Right renal cortex interstitium (tissue), 3 donors: ENCODE data around the gene ZNF3. TPM values are rescaled to one million over a fixed set of nuclear protein-coding genes. Genes with fewer than 3 reads are reported as not detected.

Source experiments
- DNase-seq, 3 donors: peaks; one replicate each; pipeline ENCODE4 v3.0.0-alpha.2; 2013; ENCODE audit warnings: low read depth in 3 of 3, low spot score in 2 of 3
- polyA plus RNA-seq, 3 donors: library from polyadenylated mRNA; unstranded; fragments of 120-200 nt; gene quantifications; one replicate each; pipeline ENCODE4 v1.2.1, GENCODE V29; 2013; ENCODE audit not compliant: insufficient read length in 3 of 3

Gene ZNF3
- polyA plus RNA-seq, 3 donors: 48.9 to 54.5 (median 53.0) TPM

DNA sequence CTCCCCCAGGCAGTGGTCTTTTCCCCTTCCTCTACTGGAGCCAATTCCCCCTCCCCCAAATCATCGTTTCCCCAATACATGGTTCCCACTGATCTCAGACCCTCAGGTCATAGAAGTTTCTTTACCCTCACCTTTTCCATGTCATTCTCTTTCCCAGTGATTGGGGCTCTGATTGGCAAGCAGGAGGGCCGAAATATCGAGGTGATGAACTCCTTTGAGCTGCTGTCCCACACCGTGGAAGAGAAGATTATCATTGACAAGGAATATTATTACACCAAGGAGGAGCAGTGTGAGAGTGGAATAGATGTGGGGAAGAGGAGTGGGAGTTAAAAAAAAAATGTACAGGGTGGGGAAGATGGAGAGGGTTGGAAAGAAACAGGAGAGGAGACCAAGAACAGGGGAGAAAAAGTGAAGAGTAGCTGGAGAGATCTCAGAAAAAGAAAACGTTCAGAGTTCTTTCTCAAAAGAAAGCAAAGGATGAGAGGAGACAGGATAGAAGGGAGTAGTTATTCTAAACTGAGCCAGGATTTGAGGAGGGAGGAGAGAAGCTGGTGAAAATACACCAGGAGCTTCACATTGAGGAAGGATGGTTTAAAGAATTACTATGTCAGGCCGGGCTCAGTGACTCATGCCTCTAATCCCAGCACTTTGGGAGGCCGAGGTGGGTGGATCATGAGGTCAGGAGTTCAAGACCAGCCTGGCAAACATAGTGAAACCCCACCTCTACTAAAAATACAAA, 8.1 kb upstream of the ZNF3 start:
- no peak for DNase-seq

DNA sequence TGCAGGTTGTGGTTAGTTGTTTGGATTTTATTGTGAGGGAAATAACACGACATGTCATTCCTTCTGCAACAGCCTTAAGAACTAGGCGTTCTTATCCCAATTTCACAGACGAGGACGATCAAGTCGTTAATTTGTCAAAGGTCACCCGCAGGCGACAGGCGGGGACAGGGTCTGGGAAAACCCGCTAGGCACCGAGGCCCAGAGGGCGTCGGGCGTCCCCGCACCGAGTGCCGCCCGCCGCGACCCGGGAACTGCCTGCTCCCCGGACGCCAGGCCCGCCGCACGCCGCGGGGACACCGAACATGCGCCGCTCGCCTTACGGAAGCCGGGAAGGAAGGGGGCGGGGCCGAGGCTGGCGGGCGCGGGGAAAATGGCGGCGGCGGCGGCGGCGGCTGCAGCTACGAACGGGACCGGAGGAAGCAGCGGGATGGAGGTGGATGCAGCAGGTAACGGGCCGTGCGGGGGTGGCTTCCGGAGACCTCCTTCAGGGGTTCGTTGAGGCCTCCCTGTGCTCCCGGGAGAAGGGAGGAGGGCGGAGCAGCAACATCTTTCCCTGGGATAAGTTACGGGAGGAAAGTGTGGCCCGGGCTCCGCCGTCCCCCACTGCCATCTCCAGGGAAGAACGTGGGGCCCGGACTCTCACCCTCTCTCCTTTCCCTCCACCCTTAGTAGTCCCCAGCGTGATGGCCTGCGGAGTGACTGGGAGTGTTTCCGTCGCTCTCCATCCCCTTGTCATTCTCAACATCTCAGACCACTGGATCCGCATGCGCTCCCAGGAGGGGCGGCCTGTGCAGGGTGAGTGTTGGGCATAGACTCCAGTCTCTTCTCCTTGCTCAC, 7.3 kb upstream of the ZNF3 start, which contains the start of gene COPS6:
COPS6 (plus strand) TSS at position 349 of the 837 bp plus-strand sequence; CDS start at position 371, 22 bp downstream.
- no peak for DNase-seq

DNA sequence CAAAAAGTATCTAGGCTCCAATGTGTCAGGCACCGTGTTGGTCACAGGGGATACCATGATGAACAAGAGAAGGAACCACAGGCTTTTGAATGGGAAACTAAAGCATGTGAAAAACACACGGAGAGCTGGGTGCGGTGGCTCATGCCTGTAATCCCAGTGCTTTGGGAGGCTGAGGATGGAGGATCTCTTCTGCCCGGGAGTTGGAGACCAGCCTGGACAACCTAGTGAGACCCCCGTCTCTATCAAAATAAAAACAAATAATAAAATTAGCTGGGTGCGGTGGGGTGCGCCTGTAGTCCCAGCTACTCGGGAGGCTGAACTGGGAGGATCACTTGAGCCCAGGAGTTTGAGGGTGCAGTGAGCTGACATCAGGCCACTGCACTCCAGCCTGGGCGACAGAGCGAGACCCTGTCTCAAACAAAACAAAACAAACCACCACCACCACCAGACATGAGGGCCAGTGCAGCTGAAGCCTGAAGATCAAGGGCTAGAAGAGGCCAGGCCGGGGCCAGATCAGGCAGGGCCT, 6.6 kb upstream of the ZNF3 start:
- DNase-seq: no peak

DNA sequence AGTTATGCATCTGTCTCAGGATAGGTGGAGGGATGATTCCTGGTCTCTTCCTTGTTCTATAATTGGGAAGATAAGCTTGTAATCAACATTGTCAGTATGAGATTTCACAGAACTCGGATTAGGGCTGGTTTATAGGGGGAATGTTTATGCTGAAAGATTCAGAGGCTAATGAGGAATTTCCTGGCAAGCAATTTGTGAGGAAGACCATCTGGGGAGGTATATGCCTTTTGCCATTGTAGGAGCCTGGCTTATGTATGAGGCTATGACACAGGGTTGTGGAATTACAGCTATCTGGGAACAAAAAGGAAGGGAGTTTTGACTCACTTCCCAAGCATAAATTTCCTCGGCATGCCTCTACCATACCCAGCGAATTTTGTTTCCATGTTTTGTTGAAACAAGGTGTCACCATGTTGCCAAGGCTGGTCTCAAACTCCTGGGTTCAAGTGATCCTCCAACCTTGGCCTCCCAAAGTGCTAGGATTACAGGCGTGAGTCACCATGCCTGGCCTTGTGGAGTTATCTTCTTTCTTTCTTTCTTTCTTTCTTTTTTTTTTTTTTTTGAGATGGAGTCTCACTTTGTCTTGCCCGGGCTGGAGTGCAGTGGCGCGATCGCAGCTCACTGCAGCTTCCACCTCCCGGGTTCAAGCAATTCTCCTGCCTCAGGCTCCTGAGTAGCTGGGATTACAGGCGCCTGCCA, 5.7 kb upstream of the ZNF3 start:
- no peak for DNase-seq

DNA sequence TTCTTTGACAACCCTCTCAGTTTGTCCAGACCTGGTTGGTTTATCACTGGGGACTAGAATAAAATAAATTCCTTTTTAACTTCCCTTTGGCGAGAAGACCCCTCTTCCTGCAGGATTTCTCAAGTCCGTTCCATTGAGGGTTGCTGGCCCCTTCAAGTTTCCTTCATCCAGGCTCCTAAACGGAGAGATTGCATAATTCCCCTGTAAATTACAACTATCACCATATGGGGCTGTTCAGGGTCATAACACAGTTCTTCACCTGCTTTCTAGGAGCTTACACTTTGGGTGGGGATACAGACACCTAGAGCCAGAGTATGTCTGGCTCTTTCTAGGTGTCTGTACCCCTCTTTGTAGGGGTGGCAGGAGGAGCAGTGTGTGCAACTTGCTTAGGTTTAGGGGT, 4.0 kb upstream of the ZNF3 start:
- DNase-seq: no peak

DNA sequence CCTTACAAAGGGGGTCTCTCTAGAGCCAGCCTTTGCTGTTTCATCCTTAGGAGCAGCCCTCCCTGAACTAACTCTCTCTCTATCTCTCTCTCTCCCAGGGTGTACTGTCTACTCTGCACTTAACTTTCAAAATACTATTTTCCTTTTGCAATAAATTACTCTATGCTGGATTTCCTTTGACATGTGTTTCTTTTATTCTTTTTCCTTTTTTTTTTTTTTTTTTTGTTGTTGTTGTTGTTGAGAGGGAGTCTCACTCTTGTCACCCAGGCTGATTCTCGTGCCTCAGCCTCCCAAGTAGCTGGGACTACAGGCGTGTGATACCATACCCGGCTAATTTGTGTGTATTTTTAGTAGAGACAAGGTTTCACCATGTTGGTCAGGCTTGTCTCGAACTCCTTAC, 1.5 kb upstream of the ZNF3 start:
- no peak for DNase-seq

DNA sequence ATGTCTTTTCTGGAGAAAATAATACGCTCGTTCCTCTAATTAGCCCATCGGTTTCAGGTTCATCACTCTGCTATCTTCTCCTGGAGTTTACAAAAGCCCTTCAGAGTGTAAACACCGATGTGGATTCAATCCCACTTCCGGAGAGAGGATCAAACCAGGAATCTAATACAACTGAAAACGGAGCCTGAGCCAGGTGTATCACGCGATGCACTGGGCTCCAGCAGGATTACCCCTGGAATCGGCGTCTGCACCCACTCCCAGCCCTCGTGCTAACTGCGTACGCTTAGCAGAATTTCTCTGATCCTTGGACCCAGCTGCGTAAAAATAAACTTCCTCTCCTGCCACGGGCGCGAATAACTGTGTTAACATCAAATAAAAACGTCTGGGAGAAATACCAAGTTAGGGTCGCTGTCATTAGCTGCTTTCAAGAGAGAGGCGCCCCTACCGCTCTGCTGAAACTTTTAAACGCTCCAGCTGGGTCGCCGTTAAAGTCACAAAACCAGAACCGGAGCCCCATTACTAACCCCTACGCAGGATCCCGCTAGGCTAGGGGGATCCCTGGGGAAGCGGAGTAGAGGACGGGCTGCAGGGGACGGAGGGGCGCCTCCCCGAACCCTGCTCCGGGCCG, 502 bp downstream of the ZNF3 start:
- no peak for DNase-seq

DNA sequence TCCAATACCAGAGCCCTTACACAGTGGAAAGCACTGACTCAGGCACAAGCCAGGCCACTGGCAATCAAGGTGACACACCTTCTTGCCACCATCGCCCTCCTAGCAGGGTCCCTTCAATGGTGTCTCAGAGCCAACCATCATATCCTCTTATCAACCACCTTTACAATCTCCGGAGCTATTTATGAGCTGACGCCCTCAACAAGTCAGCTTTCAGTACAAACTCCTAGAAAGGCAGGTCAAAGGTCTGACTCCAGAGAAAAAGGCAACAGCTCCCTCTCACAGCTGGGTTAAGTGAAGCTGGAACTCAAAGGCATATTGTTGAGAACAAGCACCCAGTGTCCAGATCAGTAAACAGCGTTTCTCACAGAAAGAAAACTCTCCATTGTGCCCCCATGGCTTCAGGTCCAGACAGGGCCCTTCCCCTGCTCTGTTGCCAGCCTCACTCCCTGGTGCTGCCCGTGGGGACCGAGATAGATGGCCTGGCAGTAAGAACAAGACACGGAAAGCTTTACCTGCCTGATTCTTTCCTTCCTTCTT, 2.4 kb downstream of the ZNF3 start:
- DNase-seq: no peak

DNA sequence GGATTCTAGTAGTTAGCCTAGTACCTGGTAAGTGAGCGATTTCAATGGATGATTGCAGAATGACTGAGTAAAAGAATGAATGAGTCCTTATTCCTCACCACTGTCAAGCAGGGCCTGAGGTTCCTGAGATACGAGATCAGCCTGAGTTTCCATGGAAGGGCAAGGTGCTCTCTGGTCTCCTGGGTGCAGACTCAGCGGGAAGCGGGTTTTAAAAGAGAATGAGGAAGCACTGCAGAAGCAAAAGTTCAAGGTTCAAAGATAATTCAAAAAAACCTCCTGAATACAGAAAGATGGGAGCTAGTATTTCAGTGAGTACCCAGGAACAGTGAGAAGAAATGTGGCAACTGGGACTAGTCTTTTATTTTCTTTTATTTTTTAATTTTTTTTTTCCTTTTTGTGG, 4.3 kb downstream of the ZNF3 start:
- DNase-seq: no peak

DNA sequence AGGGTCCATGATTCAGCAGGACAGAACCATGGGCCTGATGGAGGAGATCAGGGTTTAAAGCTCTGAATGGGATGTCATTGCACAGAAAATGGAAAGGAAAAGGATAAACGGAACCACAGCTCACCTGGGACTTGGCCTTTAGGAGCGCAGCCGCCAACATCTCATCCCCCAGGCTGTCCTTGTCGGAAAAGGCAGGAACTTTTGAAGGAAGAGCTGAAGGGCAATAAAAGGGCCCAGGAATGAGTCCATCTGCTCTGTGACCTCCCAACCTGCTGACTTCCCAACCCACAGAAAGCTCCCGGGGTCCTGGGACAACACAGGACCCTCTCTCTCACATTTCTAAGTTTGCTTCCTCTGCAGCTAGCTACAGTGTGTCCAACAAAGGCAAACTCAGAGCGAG, 6.1 kb downstream of the ZNF3 start:
- no peak for DNase-seq

DNA sequence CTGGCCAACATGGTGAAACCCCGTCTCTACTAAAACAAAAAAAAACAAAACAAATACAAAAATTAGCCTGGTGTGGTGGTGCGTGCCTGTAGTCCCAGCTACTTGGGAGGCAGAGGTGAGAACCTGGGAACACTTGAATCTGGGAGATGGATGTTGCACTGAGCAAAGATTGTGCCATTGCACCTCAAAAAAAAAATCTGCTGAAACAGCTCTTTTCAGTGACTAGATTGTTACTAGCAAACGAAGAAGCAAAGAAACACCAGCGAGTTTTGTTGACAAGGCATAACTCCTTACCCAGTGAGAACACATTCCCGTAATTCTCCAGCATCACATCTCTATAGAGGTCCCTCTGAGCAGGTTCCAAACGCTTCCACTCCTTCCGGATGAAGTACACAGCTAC, 6.7 kb downstream of the ZNF3 start:
- no peak for DNase-seq

DNA sequence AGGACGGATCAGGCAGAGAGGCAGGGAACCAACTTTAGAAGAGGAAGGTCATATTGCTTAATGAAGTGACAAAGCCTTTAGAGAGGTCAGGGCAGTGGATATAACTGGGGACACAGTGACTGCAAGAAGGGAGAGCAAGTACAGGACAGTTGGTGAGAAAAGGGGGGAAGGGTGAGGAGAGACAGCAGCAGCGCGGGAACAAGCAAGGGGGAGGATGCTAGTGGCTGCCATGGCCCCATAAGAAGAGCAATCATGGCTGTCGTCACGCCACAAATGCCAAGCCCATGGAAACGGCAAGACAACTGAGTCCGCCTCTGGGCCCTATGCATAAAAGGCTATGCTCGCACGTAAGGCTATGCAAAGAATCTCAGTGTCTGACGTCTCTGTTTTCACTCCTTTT, 9.1 kb downstream of the ZNF3 start:
- no peak for DNase-seq

DNA sequence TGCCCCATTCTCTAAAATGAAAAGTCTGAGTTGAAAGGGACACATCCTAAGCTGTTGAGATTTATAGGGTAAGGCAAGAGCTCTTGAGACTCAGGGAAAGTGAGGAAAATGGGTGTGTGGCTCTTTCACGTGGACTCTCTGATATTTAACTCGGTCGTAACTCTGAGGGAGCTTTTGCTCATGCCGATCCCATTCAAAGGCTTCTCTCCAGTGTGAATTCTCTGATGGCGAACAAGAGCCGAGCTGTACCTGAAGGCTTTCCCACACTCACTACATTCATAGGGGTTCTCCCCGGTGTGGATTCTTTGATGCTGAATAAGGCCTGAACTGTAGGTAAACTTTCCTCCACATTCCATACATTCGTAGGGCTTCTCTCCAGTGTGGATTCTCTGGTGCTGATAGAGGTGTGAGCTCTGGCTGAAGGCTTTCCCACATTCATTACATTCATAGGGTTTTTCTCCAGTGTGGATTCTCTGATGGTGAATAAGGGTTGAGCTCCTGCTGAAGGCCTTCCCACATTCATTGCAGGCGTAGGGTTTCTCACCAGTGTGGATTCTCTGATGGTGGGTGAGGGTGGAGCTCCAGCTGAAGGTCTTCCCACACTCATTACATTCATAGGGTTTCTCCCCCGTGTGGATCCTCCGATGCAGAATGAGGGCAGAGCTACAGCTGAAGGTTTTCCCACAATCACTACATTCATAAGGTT, 10.4 kb downstream of the ZNF3 start:
- DNase-seq: no peak

DNA sequence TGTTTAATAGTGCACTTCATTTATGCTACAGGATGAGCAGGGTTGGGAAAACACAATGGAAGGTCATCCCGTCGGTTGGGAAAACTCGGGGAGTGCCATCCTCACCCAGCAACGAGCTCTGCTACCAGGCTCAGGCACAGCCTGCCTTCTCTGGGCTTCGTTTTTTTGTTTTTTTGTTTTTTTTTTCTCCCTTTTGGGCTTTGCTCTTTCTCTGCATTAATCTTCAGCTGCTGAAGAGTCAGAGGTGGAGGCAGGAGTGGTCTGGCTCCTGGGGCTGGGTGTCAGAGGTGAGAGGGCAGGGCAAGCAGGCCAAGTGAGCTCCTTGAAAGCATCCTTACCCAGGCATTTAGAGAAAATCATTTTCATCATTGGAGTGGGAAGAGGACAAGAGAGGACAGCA, 11.5 kb downstream of the ZNF3 start:
- DNase-seq: no peak

DNA sequence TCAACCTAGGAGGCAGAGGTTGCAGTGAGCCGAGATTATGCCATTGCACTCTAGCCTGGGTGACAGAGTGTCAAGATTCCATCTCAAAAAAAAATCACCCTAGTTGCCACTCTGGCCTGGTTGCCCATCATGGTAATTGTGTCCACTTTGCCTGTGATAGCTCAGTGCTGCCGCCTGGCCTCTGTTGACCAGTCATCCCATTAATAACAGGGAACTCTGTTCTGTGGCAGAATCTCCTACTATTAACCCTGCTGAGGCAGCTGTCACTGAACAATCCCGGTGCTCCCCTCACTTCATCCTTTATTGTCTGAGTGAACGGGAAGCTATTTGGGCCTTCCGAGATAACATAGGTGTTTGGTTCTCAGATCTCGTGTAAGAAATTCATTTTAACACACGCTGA, 14.6 kb downstream of the ZNF3 start:
- no peak for DNase-seq

DNA sequence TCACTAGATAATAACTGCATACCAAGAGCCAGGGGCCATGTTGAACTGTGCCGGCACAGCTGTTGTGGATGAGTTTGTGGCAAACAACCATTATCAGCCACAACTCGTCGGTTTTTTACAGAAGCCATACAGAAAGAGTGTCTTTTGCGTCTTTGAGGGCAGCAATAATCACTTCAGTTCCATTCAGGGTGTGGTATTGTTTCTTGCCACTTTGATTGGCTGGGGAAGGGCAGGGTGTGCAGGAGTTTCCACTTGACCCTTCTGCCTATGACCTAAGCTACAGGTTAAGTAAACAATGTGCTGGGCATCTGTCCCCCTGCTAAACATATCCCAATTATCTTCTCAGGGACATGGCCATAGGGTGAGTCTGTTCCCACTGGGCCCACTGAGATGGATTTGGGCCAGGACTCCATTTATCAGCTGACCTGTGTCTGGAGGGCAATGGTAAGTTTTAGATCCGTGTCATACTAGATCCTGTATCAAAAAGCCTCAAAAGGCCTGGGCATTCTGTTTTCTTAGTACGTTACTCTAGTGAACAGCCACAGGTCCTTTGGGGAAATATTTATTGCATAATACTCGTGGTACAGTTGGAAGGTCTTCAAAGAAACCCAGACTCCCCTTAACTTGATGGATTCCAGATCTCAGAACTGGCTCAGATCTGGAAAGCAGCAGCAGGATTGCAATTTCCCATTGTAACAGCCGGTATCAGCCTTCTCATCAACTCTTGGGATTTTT, 15.9 kb downstream of the ZNF3 start:
- no peak for DNase-seq

DNA sequence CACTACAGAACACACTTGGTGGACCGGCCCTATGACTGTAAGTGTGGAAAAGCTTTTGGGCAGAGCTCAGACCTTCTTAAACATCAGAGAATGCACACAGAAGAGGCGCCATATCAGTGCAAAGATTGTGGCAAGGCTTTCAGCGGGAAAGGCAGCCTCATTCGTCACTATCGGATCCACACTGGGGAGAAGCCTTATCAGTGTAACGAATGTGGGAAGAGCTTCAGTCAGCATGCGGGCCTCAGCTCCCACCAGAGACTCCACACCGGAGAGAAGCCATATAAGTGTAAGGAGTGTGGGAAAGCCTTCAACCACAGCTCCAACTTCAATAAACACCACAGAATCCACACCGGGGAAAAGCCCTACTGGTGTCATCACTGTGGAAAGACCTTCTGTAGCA, 17.4 kb downstream of the ZNF3 start:
- DNase-seq: no peak

DNA sequence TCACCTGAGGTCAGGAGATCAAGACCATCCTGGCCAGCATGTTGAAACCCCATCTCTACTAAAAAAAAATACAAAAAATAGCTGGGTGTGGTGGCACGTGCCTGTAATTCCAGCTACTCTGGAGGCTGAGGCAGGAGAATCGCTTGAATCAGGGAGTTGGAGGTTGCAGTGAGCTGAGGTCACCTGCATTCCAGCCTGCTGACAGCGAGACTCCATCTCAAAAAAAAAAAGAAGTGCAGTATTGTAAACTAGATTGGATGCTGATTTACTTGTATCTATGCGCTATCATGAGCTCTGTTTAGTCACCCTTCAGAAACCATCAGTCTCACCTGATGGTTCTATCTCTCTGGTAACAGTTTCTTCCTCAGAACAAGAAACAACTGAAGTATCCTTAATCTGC, 18.1 kb downstream of the ZNF3 start:
- no peak for DNase-seq

DNA sequence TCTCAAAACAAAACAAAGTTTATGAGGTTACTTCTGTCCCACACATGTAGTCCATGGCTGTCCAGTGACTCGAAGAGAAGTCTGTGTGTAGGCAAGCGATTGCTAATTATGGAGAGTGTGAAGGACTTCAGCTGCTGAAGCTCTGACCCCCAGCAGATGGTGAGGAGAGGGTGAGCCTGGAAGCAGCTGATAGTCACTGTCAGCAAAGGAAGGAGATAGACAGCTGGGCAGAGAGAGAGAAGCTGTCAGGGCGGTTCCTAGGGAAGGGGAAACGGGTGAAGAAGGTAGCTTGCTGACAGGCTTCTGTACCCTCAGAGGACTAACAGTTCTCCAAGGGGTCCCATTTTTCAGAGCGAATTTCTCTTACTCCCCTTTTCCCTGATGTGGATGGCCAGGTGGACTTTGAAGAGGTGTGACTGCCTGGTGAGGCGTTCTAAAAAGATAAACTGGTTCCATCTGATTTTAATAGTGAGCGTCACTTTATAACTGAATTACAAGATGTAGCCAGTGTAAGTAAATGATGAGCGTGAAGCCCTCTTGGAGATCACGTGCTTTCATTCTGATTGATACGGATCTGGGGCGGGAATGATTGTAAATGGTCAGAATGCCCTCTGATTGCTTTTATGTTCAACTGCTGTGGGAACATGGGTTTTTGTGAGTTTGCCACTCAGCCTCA, 19.9 kb downstream of the ZNF3 start:
- DNase-seq: no peak
